OCI-LY1 (cell line): Measurements from ENCODE around the gene TUBA1A.

Experiments
- CTCF ChIP-seq: fragments of 200-600 bp; sonication (generic), shearing (Covaris generic); IDR thresholded peaks from 2 replicates; pipeline ENCODE4 v1.5.1; 2017; ENCODE audit warnings: mild to moderate bottlenecking, antibody characterized with exemption, low read length, moderate library complexity, mixed read lengths
- EZH2 ChIP-seq: fragments of 200-600 bp; sonication (generic), shearing (Covaris generic); IDR thresholded peaks from 2 replicates; pipeline ENCODE4 v1.8.0; 2017; ENCODE audit warnings: borderline replicate concordance, mixed run types, mild to moderate bottlenecking, antibody characterized with exemption, low read length, moderate library complexity, mixed read lengths

- TF ChIP-seq EZH2 (no peak), CTCF (no peak)
Measured at GRCh38 chr12:49208146-49208545, 19.3 kb upstream of the TUBA1A start.
